Keratinocyte (primary cell): Measurements from ENCODE around the gene MAML2.

Experiments used
- EZH2 ChIP-seq: IDR thresholded peaks from one replicate; pipeline ENCODE4 v1.6.1; 2012; ENCODE audit warnings: inconsistent platforms, mild to moderate bottlenecking, low read length, moderate library complexity
- TF ChIP-seq, protein P1 (sequence below), 3 experiments: IDR thresholded peaks in 1 of 3; conservative IDR thresholded peaks in 1 of 3; optimal IDR thresholded peaks in 1 of 3; 2 replicates in 2 of 3; 3 replicates in 1 of 3; pipeline versions ENCODE3 to v1.5.1; 2011; ENCODE audit warnings: low read length in 3 of 3, mild to moderate bottlenecking in 3 of 3, moderate library complexity in 2 of 3, control low read depth in 1 of 3, inconsistent platforms in 1 of 3; ENCODE audit not compliant: insufficient read depth in 2 of 3; ENCODE audit errors: extremely low read depth in 1 of 3

GRCh38 chr11:96326959-96327358 is 16.0 kb downstream of the MAML2 start:
- TF ChIP-seq, protein P1, sequence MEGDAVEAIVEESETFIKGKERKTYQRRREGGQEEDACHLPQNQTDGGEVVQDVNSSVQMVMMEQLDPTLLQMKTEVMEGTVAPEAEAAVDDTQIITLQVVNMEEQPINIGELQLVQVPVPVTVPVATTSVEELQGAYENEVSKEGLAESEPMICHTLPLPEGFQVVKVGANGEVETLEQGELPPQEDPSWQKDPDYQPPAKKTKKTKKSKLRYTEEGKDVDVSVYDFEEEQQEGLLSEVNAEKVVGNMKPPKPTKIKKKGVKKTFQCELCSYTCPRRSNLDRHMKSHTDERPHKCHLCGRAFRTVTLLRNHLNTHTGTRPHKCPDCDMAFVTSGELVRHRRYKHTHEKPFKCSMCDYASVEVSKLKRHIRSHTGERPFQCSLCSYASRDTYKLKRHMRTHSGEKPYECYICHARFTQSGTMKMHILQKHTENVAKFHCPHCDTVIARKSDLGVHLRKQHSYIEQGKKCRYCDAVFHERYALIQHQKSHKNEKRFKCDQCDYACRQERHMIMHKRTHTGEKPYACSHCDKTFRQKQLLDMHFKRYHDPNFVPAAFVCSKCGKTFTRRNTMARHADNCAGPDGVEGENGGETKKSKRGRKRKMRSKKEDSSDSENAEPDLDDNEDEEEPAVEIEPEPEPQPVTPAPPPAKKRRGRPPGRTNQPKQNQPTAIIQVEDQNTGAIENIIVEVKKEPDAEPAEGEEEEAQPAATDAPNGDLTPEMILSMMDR (optimal IDR thresholded peaks at IDR 0.05 in 1 of 3, IDR thresholded peaks at IDR 0.05 in 1 of 3, conservative IDR thresholded peaks at IDR 0.05 in 1 of 3; ENCODE audit: extremely low read depth in 1 of 3, insufficient read depth in 2 of 3, low read length in 3 of 3): no peak
- TF ChIP-seq EZH2: no peak
